ENCODE measurements around the gene APEX2. TPM values are rescaled to one million over a fixed set of nuclear protein-coding genes. Genes with fewer than 3 reads are reported as not detected.

APEX2 gene
- polyA plus RNA-seq, 2 of the 4 experiments (the other 2 are of a cell fraction) = 29.1 to 37.3 TPM

DNA sequence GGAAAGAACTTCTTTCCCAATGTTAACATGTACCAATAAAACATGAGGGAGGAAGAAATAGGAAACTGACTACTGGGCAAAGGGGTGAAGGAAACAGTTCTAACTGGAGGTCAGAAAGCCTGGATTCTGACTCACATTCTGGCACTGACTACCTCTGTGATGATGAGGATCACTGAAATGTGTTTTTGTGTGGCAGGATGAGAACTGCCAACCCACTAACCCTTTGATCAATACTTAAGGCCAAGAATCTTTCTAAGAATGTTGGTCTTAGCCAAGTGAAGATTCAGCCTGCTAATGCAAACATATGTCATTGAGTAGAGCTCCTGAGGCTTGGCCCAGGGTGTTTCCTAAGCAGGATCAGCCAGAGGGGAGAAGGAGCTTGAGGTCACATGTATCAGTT, 26.0 kb downstream of the APEX2 start (continued):
- TF ChIP-seq NR3C1 (IDR thresholded peaks at IDR 0.05) = no peak
- TF ChIP-seq USF2 (IDR thresholded peaks at IDR 0.05) = no peak
- no peak for TF ChIP-seq MAX (IDR thresholded peaks at IDR 0.05)
- no peak for TF ChIP-seq HES2 (IDR thresholded peaks at IDR 0.05)
- TF ChIP-seq ZNF302 (CRISPR knock-in tag; IDR thresholded peaks at IDR 0.05) = no peak
- no peak for TF ChIP-seq EHF (CRISPR knock-in tag; IDR thresholded peaks at IDR 0.05)
- no peak for TF ChIP-seq PBX3 (IDR thresholded peaks at IDR 0.05)

DNA sequence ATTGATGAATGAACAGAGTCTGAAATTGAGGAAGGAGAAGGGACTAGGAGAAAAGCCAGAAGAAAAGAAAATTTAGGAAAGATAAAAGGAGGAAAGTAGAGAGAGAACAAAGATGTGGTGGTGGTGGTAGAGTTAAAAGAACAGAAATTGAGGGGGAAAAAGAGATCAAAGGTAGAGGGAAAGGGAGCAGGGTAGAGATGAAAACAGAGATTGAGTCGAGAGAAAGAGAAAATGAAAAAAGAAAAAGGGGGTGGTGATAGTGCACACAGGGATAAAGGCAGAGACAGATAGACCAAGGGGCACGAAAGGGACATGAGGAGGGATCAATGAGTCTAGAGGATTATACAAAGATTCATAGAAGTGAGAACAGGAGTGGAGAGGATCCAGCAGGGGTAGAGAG, 26.7 kb downstream of the APEX2 start:
- FAIRE-seq (no peak), DNase-seq (ENCODE audit: low read depth in 1 of 2, low spot score in 1 of 2) (no peak), ATAC-seq (no peak)
- Histone ChIP-seq H3K4me2 (no peak overlapping the region), H3K4me1 (no peaks in the 10 kb centered on the region), H3K4me3 (no peak overlapping the region), H3K9me3 (no peaks in the 10 kb centered on the region), H3K27ac (no peak overlapping the region)
- WGBS (ENCODE audit: missing lambda C conversion rate) = 7% methylated on average over 2 of the region's 2 CpGs
- CTCF ChIA-PET = no interaction called here
- TF ChIP-seq HOXA7 (CRISPR knock-in tag; IDR thresholded peaks at IDR 0.05) = no peak
- no peak for TF ChIP-seq KDM1A (IDR thresholded peaks at IDR 0.05; ENCODE audit: low read depth)
- no peak for TF ChIP-seq JUN (IDR thresholded peaks at IDR 0.05)
- no peak for TF ChIP-seq RNF2 (IDR thresholded peaks at IDR 0.05; ENCODE audit: borderline replicate concordance, low read depth)
- TF ChIP-seq FOXS1 (CRISPR knock-in tag; IDR thresholded peaks at IDR 0.05) = no peak
- no peak for TF ChIP-seq NR3C1 (IDR thresholded peaks at IDR 0.05)
- TF ChIP-seq HOXB13 (CRISPR knock-in tag; IDR thresholded peaks at IDR 0.05; ENCODE audit: low read depth) = no peak
- TF ChIP-seq MAFK (IDR thresholded peaks at IDR 0.05; ENCODE audit: partially characterized antibody) = no peak
- no peak for TF ChIP-seq NPAS2 (CRISPR knock-in tag; IDR thresholded peaks at IDR 0.05; ENCODE audit: borderline replicate concordance)
- no peak for TF ChIP-seq RARB (CRISPR knock-in tag; IDR thresholded peaks at IDR 0.05)
- POLR2A ChIA-PET = no interaction called here

DNA sequence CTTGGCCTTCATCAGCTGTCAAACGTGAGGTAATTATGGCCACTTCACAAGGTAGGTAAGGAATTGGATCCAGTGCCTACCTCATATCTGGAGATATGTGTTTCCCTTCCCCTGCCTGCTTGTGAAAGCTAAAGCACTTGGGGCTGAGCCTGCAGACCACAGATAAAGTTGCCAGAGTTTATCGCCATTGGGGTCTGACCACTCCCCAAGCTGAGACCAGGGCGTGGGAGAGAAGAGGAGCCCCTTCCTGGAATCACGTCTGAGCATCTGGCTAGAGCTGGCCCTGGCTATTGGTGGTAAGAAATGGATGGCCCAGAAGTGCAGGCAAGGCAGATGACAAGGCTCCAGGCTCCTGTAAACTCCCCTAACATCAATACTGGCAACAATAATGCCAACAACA, 27.9 kb downstream of the APEX2 start:
- TF ChIP-seq NR3C1 (IDR thresholded peaks at IDR 0.05) (no peak), ZNF302 (CRISPR knock-in tag; IDR thresholded peaks at IDR 0.05) (no peak), RARB (CRISPR knock-in tag; IDR thresholded peaks at IDR 0.05) (no peak), KDM5A (IDR thresholded peaks at IDR 0.05) (no peak), TFCP2L1 (CRISPR knock-in tag; IDR thresholded peaks at IDR 0.05) (no peak), TP53 (CRISPR knock-in tag; IDR thresholded peaks at IDR 0.05) (no peak), NFE2L2 (conservative IDR thresholded peaks at IDR 0.05; ENCODE audit: low read length) (no peak), POLR2AphosphoS2 (conservative IDR thresholded peaks at IDR 0.05; ENCODE audit: low read length) (no peak), HDAC2 (IDR thresholded peaks at IDR 0.05) (no peak), EP300 (IDR thresholded peaks at IDR 0.05) (no peak), E2F6 (IDR thresholded peaks at IDR 0.05; ENCODE audit: borderline replicate concordance, low read depth) (no peak)
- TF ChIP-seq, protein P1, sequence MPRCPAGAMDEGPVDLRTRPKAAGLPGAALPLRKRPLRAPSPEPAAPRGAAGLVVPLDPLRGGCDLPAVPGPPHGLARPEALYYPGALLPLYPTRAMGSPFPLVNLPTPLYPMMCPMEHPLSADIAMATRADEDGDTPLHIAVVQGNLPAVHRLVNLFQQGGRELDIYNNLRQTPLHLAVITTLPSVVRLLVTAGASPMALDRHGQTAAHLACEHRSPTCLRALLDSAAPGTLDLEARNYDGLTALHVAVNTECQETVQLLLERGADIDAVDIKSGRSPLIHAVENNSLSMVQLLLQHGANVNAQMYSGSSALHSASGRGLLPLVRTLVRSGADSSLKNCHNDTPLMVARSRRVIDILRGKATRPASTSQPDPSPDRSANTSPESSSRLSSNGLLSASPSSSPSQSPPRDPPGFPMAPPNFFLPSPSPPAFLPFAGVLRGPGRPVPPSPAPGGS (IDR thresholded peaks at IDR 0.05) = no peak
- no peak overlapping the region for H3K4me3 ChIP-seq
- no peak for DNase-seq (ENCODE audit: low read depth in 1 of 2, low spot score in 1 of 2)
- H3K27ac ChIP-seq = no peak overlapping the region
- no peak for ATAC-seq
- no peak overlapping the region for H3K4me2 ChIP-seq
- CTCF ChIA-PET = no interaction called here
- POLR2A ChIA-PET = no interaction called here
- no peak for FAIRE-seq
- H3K4me1 ChIP-seq = no peaks in the 10 kb centered on the region
- no peaks in the 10 kb centered on the region for H3K9me3 ChIP-seq
- WGBS (ENCODE audit: missing lambda C conversion rate) = 7% methylated on average over 3 of the region's 4 CpGs
